Ectodermal cell (in vitro differentiated cells): ENCODE data around the gene SPAG4.

ENCODE experiments used
- H3K27ac ChIP-seq: 2 replicates; pipeline ENCODE4 v1.7.0; 2013; ENCODE audit warnings: mild to moderate bottlenecking, low read depth, low read length; ENCODE audit not compliant: insufficient read depth, poor library complexity, severe bottlenecking
- H3K27me3 ChIP-seq: 2 replicates; pipeline ENCODE4 v1.7.0; 2013; ENCODE audit warnings: mild to moderate bottlenecking, low read length; ENCODE audit not compliant: insufficient read depth, control insufficient read depth, poor library complexity, severe bottlenecking
- H3K36me3 ChIP-seq: one replicate; pipeline ENCODE4 v1.7.0; 2013; ENCODE audit warnings: low read length; ENCODE audit not compliant: control insufficient read depth, insufficient read depth
- H3K4me1 ChIP-seq: one replicate; pipeline ENCODE4 v1.7.0; 2013; ENCODE audit warnings: low read length; ENCODE audit not compliant: control insufficient read depth, insufficient read depth
- H3K4me3 ChIP-seq: 2 replicates; pipeline ENCODE4 v1.7.0; 2013; ENCODE audit warnings: low read depth, low read length, control low read depth; ENCODE audit not compliant: insufficient read depth
- H3K9me3 ChIP-seq: 2 replicates; pipeline ENCODE4 v1.7.0; 2013; ENCODE audit warnings: mild to moderate bottlenecking, low read length, moderate library complexity; ENCODE audit not compliant: control insufficient read depth
- WGBS, 2 experiments: methylation state at CpG; one replicate each; pipeline ENCODE4 v1.1.7; 2013; ENCODE audit warnings: missing lambda C conversion rate in 2 of 2; 5-methylcytosine and 5-hydroxymethylcytosine counted together

SPAG4 gene

GRCh38 chr20:35669221-35669620 lies 53.6 kb downstream of the SPAG4 start:
- no peaks in the 10 kb centered on the region for H3K4me1 ChIP-seq
- 93 to 97% methylated on average over 5 of the region's 5 CpGs for WGBS, 2 experiments
- no peak overlapping the region for H3K27ac ChIP-seq
- no peaks in the 10 kb centered on the region for H3K9me3 ChIP-seq
- no peak overlapping the region for H3K4me3 ChIP-seq
- peaks cover 8% of the 10 kb centered on the region for H3K36me3 ChIP-seq
- H3K27me3 ChIP-seq = no peaks in the 10 kb centered on the region

- 89 to 93% methylated on average over 1 of the region's 1 CpG for WGBS, 2 experiments
- H3K27ac ChIP-seq = no peak overlapping the region
- H3K36me3 ChIP-seq = peaks cover 11% of the 10 kb centered on the region
Measured at GRCh38 chr20:35669681-35670080, 54.1 kb downstream of the SPAG4 start.

More at GRCh38 chr20:35669681-35670080, 54.1 kb downstream of the SPAG4 start:
- Histone ChIP-seq H3K9me3 (no peaks in the 10 kb centered on the region), H3K27me3 (no peaks in the 10 kb centered on the region), H3K4me3 (no peak overlapping the region), H3K4me1 (no peaks in the 10 kb centered on the region)
